CD4-positive, alpha-beta memory T cell (primary cell): ENCODE results near the gene GMPPA. TPM values are rescaled to one million over a fixed set of nuclear protein-coding genes. Genes with fewer than 3 reads are reported as not detected.

ENCODE experiments used
- CTCF ChIA-PET: fragments of 350-600 bp; sonication (Branson Sonifier 250); formaldehyde crosslinking; loops from one replicate; lab custom pipeline; 2021; ENCODE audit warnings: inconsistent platforms; ENCODE audit not compliant: partially characterized antibody; lab: Charles Lee
- POLR2A ChIA-PET: fragments of 350-600 bp; sonication (Branson Sonifier 250); formaldehyde crosslinking; loops from one replicate; lab custom pipeline; 2021; ENCODE audit not compliant: partially characterized antibody; lab: Charles Lee
- DNase-seq, 5 donors: peaks; one replicate each; pipeline versions ENCODE4 v3.0.0 to v3.0.0-alpha.2; 2020 to 2022; ENCODE audit warnings: mixed read lengths in 1 of 5
- H3K27ac ChIP-seq: one replicate; pipeline ENCODE4 v1.7.0; 2013; ENCODE audit warnings: low read depth, low read length
- H3K27me3 ChIP-seq: 2 replicates; pipeline ENCODE4 v1.7.0; 2013; ENCODE audit warnings: mild to moderate bottlenecking, low read length, moderate library complexity; ENCODE audit not compliant: insufficient read depth
- H3K36me3 ChIP-seq: 2 replicates; pipeline ENCODE4 v1.7.0; 2013; ENCODE audit warnings: mild to moderate bottlenecking, low read length, moderate library complexity; ENCODE audit not compliant: insufficient read depth
- H3K4me1 ChIP-seq: 2 replicates; pipeline ENCODE4 v1.7.0; 2013; ENCODE audit warnings: mild to moderate bottlenecking, low read length, moderate library complexity; ENCODE audit not compliant: insufficient read depth
- H3K4me3 ChIP-seq, 2 donors: one replicate each; pipeline ENCODE4 v1.7.0; 2013; ENCODE audit warnings: low read length in 2 of 2, mild to moderate bottlenecking in 1 of 2
- H3K9me3 ChIP-seq, 2 donors: one replicate each; pipeline ENCODE4 v1.7.0; 2013; ENCODE audit warnings: low read length in 2 of 2, control low read depth in 1 of 2; ENCODE audit not compliant: control insufficient read depth in 1 of 2
- H3K27ac Mint-ChIP-seq, 7 donors: one replicate each; pipeline ENCODE4 v1.8.0; 2020 to 2021; ENCODE audit warnings: mixed read lengths in 7 of 7, mild to moderate bottlenecking in 6 of 7, inconsistent platforms in 3 of 7, moderate library complexity in 3 of 7
- H3K27me3 Mint-ChIP-seq, 2 donors: one replicate each; pipeline ENCODE4 v1.8.0; 2020 to 2021; ENCODE audit warnings: mixed read lengths in 2 of 2
- H3K36me3 Mint-ChIP-seq, 2 donors: one replicate each; pipeline ENCODE4 v1.8.0; 2020 to 2021; ENCODE audit warnings: mixed read lengths in 2 of 2, inconsistent platforms in 1 of 2, mild to moderate bottlenecking in 1 of 2
- H3K4me1 Mint-ChIP-seq, 4 donors: one replicate each; pipeline ENCODE4 v1.8.0; 2020 to 2021; ENCODE audit warnings: mixed read lengths in 4 of 4, mild to moderate bottlenecking in 1 of 4
- H3K4me3 Mint-ChIP-seq, 8 donors: one replicate each; pipeline ENCODE4 v1.8.0; 2020 to 2021; ENCODE audit warnings: mixed read lengths in 8 of 8, mild to moderate bottlenecking in 7 of 8, moderate library complexity in 6 of 8, inconsistent platforms in 3 of 8
- H3K9me3 Mint-ChIP-seq, 8 donors: one replicate each; pipeline ENCODE4 v1.8.0; 2020 to 2021; ENCODE audit warnings: mixed read lengths in 8 of 8, mild to moderate bottlenecking in 5 of 8, inconsistent platforms in 3 of 8, moderate library complexity in 1 of 8
- intact Hi-C: fragments of 100-400 bp; cut with micrococcal nuclease; formaldehyde crosslinking; loops from one replicate; pipeline ENCODE4 v1.15.1; 2023
- polyA plus RNA-seq, 2 donors: library from polyadenylated mRNA; unstranded; fragments of 300-500 nt; fragmentation: Illumina TruSeq; gene quantifications; one replicate each; pipeline ENCODE4 v1.2.3, GENCODE V29; 2021
- total RNA-seq, 2 experiments: library from RNA; stranded (reverse); gene quantifications; one replicate each; pipeline ENCODE4 v1.2.3, GENCODE V29; 2021

GMPPA gene
- total and polyA plus RNA-seq, 4 experiments from 2014 or later = 30.4 to 48.3 (median 38.1) TPM

DNA sequence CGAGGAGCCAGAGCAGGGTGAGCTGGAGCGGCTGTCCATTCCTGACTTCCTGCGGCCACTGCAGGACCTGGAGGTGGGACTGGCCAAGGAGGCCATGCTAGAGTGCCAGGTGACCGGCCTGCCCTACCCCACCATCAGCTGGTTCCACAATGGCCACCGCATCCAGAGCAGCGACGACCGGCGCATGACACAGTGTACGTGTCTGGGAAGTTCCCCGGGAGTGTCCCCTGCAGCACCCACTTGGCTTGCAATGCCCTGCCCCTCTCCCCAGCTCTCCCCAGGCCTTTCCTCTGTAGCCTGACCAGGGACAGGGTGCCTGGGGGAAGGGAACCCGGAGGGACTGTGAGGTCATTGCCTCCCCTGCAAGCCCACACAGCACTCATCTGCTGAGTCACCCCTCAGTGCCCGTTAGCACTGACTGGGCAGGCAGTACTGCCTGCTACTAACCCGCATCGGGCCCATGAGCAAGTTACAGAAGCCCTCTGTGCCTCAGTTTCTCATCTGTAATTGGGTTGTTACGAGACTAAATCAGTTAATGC lies 29.4 kb upstream of the GMPPA start:
- Histone ChIP-seq H3K36me3 (no peaks in the 10 kb centered on the region), H3K9me3 (no peaks in the 10 kb centered on the region), H3K27ac (no peak overlapping the region), H3K4me3 (no peak overlapping the region), H3K4me1 (no peaks in the 10 kb centered on the region), H3K27me3 (no peaks in the 10 kb centered on the region)
- H3K4me1 Mint-ChIP-seq = no peaks in the 10 kb centered on the region
- ChIA-PET POLR2A (no interaction called here), CTCF (no interaction called here)
- H3K27ac Mint-ChIP-seq = no peak overlapping the region
- DNase-seq = no peak
- H3K9me3 Mint-ChIP-seq = no peaks in the 10 kb centered on the region
- H3K4me3 Mint-ChIP-seq = no peak overlapping the region
- intact Hi-C loops = no loop called here
- H3K27me3 Mint-ChIP-seq = peaks cover 0 to 6% of the 10 kb centered on the region in 2 donors
- H3K36me3 Mint-ChIP-seq = no peaks in the 10 kb centered on the region

DNA sequence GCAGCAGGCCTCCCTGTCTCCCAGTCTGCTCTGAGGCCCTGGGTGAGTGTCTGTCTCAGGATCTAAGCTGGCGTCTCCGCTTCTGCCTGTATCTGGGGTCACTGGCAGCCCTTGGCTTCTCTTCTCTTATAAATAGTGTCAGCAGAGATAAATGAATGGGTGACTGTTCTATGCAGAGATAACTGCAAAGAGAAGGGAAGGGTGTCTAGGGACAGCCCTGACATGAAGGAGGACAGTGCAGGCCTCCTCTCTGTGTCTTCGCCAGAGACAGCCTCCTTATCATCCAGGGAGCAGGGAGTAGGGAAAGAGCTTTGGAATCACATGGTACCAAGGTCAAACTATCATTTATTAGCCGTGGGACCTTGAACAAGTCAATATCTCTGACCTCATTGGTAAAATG lies 28.3 kb upstream of the GMPPA start:
- intact Hi-C loops = no loop called here
- ChIA-PET CTCF (interaction anchor here (10.5 kb wide), 1 partner anchor 59 kb away, joined by 57 read pairs; no protein-coding TSS in a partner anchor), POLR2A (no interaction called here)
- H3K36me3 Mint-ChIP-seq = no peaks in the 10 kb centered on the region
- H3K4me3 ChIP-seq = no peak overlapping the region
- peak overlapping the region in 1 of 7 donors; percentile 60 for H3K27ac Mint-ChIP-seq
- no peaks in the 10 kb centered on the region for H3K36me3 ChIP-seq
- no peak overlapping the region for H3K27ac ChIP-seq
- no peaks in the 10 kb centered on the region for H3K9me3 ChIP-seq
- H3K9me3 Mint-ChIP-seq = peaks cover 0 to 2% (median 0%) of the 10 kb centered on the region in 8 donors
- DNase-seq = no peak
- no peaks in the 10 kb centered on the region for H3K4me1 ChIP-seq
- no peaks in the 10 kb centered on the region for H3K27me3 ChIP-seq
- peaks cover 0 to 7% of the 10 kb centered on the region in 2 donors for H3K27me3 Mint-ChIP-seq
- no peak overlapping the region for H3K4me3 Mint-ChIP-seq
- H3K4me1 Mint-ChIP-seq = no peaks in the 10 kb centered on the region

DNA sequence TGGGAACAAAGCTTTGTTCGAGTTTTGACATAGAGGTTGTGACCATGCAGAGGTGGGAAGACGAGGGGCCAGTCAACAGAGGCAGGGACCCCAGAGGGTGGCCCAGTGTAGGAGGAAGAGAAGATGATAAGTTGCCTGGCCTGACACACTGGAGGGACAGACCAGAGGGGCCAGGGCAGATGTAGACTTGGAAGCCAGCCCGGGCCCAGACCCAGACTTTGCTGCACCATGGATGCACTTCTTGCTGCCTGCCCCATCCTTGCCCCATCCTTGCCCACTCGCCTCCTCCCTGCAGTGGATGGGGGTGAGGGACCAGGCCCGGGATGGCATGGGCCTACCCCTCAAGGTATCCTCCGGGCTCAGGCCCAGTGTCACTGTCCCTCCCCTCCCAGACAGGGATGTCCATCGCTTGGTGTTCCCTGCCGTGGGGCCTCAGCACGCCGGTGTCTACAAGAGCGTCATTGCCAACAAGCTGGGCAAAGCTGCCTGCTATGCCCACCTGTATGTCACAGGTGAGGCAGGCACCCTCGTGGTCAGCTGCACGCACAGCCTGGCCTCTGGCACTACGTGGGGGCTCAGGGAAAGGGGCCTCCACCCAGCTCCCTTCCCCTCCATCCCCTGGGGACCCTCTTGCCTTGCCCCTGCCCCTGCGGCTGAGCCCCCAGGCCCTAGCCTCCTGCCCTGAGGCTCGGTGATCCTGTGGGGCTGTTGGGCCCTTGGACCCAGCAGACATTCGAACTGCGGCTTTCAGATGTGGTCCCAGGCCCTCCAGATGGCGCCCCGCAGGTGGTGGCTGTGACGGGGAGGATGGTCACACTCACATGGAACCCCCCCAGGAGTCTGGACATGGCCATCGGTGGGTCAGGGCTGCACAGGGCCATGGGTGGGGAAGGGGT lies 27.0 kb upstream of the GMPPA start:
- Histone ChIP-seq H3K4me1 (no peaks in the 10 kb centered on the region), H3K4me3 (no peak overlapping the region), H3K27me3 (no peaks in the 10 kb centered on the region), H3K9me3 (no peaks in the 10 kb centered on the region), H3K27ac (no peak overlapping the region), H3K36me3 (no peaks in the 10 kb centered on the region)
- ChIA-PET POLR2A (no interaction called here), CTCF (interaction anchor here (10.5 kb wide), 1 partner anchor 58 kb away, joined by 57 read pairs; no protein-coding TSS in a partner anchor)
- DNase-seq = peak in 1 of 5 donors; percentile 25
- Mint-ChIP-seq H3K27me3 (peaks cover 0 to 12% of the 10 kb centered on the region in 2 donors), H3K27ac (no peak overlapping the region), H3K4me1 (peaks cover 0 to 6% (median 5%) of the 10 kb centered on the region in 4 donors), H3K9me3 (peaks cover 0 to 2% (median 0%) of the 10 kb centered on the region in 8 donors), H3K4me3 (no peak overlapping the region), H3K36me3 (no peaks in the 10 kb centered on the region)
- intact Hi-C loops = no loop called here

DNA sequence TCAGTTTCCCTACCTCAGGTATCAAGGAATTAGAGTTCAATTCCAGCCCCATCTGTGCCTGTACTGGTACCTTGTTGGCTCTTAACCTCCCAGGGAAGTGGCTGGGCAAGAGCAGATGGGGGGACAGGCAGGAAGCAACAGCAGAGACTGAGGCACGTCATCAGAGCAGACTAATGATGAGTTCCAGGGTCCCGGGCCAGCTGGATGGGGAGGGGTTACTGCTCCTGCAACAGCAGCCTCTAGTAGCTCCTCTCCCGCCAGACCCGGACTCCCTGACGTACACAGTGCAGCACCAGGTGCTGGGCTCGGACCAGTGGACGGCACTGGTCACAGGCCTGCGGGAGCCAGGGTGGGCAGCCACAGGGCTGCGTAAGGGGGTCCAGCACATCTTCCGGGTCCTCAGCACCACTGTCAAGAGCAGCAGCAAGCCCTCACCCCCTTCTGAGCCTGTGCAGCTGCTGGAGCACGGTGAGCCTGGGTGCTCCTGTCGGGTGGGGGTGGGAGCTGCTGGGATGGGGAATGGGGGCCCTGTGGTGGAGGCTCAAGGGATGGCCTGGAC lies 26.0 kb upstream of the GMPPA start:
- Histone ChIP-seq H3K9me3 (no peaks in the 10 kb centered on the region), H3K36me3 (no peaks in the 10 kb centered on the region), H3K27ac (no peak overlapping the region), H3K27me3 (no peaks in the 10 kb centered on the region), H3K4me3 (no peak overlapping the region), H3K4me1 (no peaks in the 10 kb centered on the region)
- Mint-ChIP-seq H3K9me3 (peaks cover 0 to 2% (median 0%) of the 10 kb centered on the region in 8 donors), H3K27me3 (peaks cover 0 to 12% of the 10 kb centered on the region in 2 donors), H3K4me1 (peaks cover 0 to 6% (median 5%) of the 10 kb centered on the region in 4 donors), H3K4me3 (no peak overlapping the region), H3K27ac (no peak overlapping the region), H3K36me3 (no peaks in the 10 kb centered on the region)
- DNase-seq = peak in 1 of 5 donors; percentile 32
- CTCF ChIA-PET = interaction anchor here (10.5 kb wide), 1 partner anchor 57 kb away, joined by 57 read pairs; no protein-coding TSS in a partner anchor
- intact Hi-C loops = no loop called here
- POLR2A ChIA-PET = no interaction called here

DNA sequence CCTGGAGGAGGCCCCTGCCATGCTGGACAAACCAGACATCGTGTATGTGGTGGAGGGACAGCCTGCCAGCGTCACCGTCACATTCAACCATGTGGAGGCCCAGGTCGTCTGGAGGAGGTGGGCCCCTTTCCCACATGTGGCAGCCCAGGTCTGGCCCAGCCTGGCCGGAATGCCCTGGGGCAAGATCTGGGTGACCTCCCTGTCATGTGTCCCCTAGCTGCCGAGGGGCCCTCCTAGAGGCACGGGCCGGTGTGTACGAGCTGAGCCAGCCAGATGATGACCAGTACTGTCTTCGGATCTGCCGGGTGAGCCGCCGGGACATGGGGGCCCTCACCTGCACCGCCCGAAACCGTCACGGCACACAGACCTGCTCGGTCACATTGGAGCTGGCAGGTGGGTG lies 25.2 kb upstream of the GMPPA start:
- Mint-ChIP-seq H3K36me3 (no peaks in the 10 kb centered on the region), H3K4me1 (peaks cover 0 to 6% (median 5%) of the 10 kb centered on the region in 4 donors), H3K27me3 (peaks cover 0 to 12% of the 10 kb centered on the region in 2 donors), H3K4me3 (no peak overlapping the region), H3K9me3 (peaks cover 0 to 2% (median 0%) of the 10 kb centered on the region in 8 donors), H3K27ac (no peak overlapping the region)
- DNase-seq = peak in 1 of 5 donors; percentile 19
- H3K27me3 ChIP-seq = no peaks in the 10 kb centered on the region
- H3K4me1 ChIP-seq = no peaks in the 10 kb centered on the region
- no peaks in the 10 kb centered on the region for H3K9me3 ChIP-seq
- ChIA-PET POLR2A (no interaction called here), CTCF (interaction anchor here (1.2 to 10.5 kb wide), 3 partner anchors 22 to 56 kb away, joined by 3 to 57 read pairs (median 4); a partner anchor contains a TSS)
- intact Hi-C loops = no loop called here
- H3K4me3 ChIP-seq = no peak overlapping the region
- H3K27ac ChIP-seq = no peak overlapping the region
- H3K36me3 ChIP-seq = no peaks in the 10 kb centered on the region

DNA sequence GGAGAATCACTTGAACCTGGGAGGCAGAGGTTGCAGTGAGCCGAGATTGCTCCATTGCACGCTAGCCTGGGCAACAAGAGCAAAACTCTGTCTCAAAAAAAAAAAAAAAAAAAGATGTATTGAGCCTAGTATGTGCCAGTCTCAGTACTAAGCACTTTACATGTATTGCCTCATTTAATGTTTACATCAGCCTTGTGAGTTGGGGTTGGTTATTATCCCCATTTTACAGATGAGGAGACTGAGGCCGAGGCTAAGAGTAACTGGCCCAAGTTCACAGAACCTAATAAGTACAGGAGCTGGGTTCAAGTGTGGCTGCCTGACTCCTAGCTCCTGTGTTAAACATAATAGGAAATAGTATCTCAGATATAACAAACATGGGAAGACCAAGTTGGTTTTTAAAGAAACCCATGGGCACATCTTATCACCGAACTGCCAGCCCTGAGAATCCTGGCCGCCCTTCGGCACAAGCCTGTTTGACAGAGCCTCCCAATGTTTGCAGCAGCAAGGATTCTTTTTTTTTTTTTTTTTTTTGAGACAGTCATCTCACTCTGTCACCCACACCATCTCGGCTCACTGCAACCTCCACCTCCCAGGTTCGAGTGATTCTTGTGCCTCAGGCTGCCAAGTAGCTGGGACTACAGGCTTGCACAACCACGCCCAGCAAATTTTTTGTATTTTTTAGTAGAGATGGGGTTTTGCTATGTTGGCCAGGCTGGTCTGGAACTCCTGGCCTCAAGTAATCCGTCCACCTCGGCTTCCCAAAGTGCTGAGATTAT lies 24.2 kb upstream of the GMPPA start:
- H3K36me3 ChIP-seq = no peaks in the 10 kb centered on the region
- no peaks in the 10 kb centered on the region for H3K9me3 ChIP-seq
- Mint-ChIP-seq H3K4me3 (no peak overlapping the region), H3K36me3 (no peaks in the 10 kb centered on the region), H3K27me3 (peaks cover 0 to 12% of the 10 kb centered on the region in 2 donors), H3K4me1 (peaks cover 0 to 6% (median 5%) of the 10 kb centered on the region in 4 donors), H3K9me3 (peaks cover 0 to 2% (median 0%) of the 10 kb centered on the region in 8 donors), H3K27ac (no peak overlapping the region)
- POLR2A ChIA-PET = no interaction called here
- H3K27me3 ChIP-seq = no peaks in the 10 kb centered on the region
- CTCF ChIA-PET = interaction anchor here (0.7 to 10.5 kb wide), 5 partner anchors 21 to 130 kb away, joined by 3 to 57 read pairs (median 3); partner anchors contain the start of gene GMPPA
- no peaks in the 10 kb centered on the region for H3K4me1 ChIP-seq
- H3K4me3 ChIP-seq = no peak overlapping the region
- intact Hi-C loops = no loop called here
- DNase-seq = peak in 1 of 5 donors; percentile 4
- no peak overlapping the region for H3K27ac ChIP-seq
